IMR-90 (cell line): ENCODE data around the gene CMTM5. TPM values are rescaled to one million over a fixed set of nuclear protein-coding genes. Genes with fewer than 3 reads are reported as not detected.

Experiments
- ATAC-seq: fragments of 200-7000 bp; cut with Tn5 transposase; 2 replicates; pipeline ENCODE4 v1.9.1; 2020; ENCODE audit warnings: low read depth, mild to moderate bottlenecking, moderate library complexity
- BruUV-seq: library from RNA; stranded (reverse); fragments of 400-500 nt; replicated peaks from 2 replicates; lab custom pipeline; 2021; lab: Mats Ljungman, UMichigan
- CTCF ChIA-PET: fragments of 300-600 bp; formaldehyde crosslinking; extraction: SDS; loops from one replicate; lab custom pipeline; 2021; ENCODE audit warnings: antibody characterized with exemption; lab: Yijun Ruan, JAX
- POLR2A ChIA-PET: fragments of 300-600 bp; sonication (Branson Sonifier 250); formaldehyde crosslinking; loops from one replicate; lab custom pipeline; 2022; ENCODE audit warnings: antibody characterized with exemption; ENCODE audit not compliant: unreplicated experiment; lab: Charles Lee
- DNase-seq: peaks from one replicate; pipeline ENCODE4 v3.0.0; 2013
- H2AFZ ChIP-seq: replicated peaks from 2 replicates; pipeline ENCODE3; 2013; ENCODE audit warnings: low read length, mild to moderate bottlenecking; ENCODE audit not compliant: poor library complexity
- H2AK5ac ChIP-seq: 2 replicates; pipeline ENCODE4 v1.6.1; 2013; ENCODE audit warnings: low read depth, low read length, inconsistent platforms
- H2AK9ac ChIP-seq: replicated peaks from 2 replicates; pipeline ENCODE3; 2013; ENCODE audit warnings: mild to moderate bottlenecking, low read depth, low read length, moderate library complexity; ENCODE audit not compliant: poor library complexity
- H2BK120ac ChIP-seq: 2 replicates; pipeline ENCODE4 v1.6.1; 2013; ENCODE audit warnings: low read depth, low read length, inconsistent platforms
- H2BK15ac ChIP-seq: 3 replicates; pipeline ENCODE4 v1.6.1; 2013; ENCODE audit warnings: low read depth, low read length, inconsistent platforms
- H2BK20ac ChIP-seq: 2 replicates; pipeline ENCODE4 v1.6.1; 2013; ENCODE audit warnings: low read depth, mild to moderate bottlenecking, inconsistent platforms, low read length, moderate library complexity
- H2BK5ac ChIP-seq: 2 replicates; pipeline ENCODE4 v1.6.1; 2013; ENCODE audit warnings: mild to moderate bottlenecking, low read depth, low read length, inconsistent platforms; ENCODE audit not compliant: poor library complexity, severe bottlenecking
- H3K14ac ChIP-seq: replicated peaks from 2 replicates; pipeline ENCODE4 v1.6.1; 2013; ENCODE audit warnings: low read depth, low read length, inconsistent platforms
- H3K18ac ChIP-seq: 2 replicates; pipeline ENCODE4 v1.6.1; 2013; ENCODE audit warnings: low read depth, low read length, control low read depth
- H3K23ac ChIP-seq: 2 replicates; pipeline ENCODE4 v1.6.1; 2013; ENCODE audit warnings: low read depth, low read length, inconsistent platforms
- H3K27ac ChIP-seq: 2 replicates; pipeline ENCODE4 v1.5.1; 2013; ENCODE audit warnings: mild to moderate bottlenecking, control low read depth, low read length; ENCODE audit not compliant: insufficient read depth
- H3K27me3 ChIP-seq: 2 replicates; pipeline ENCODE4 v1.6.1; 2013; ENCODE audit warnings: low read length; ENCODE audit not compliant: control insufficient read depth, insufficient read depth
- H3K36me3 ChIP-seq: 2 replicates; pipeline ENCODE4 v1.6.1; 2013; ENCODE audit warnings: low read length, mixed read lengths; ENCODE audit not compliant: control insufficient read depth, insufficient read depth
- H3K4ac ChIP-seq: 2 replicates; pipeline ENCODE4 v1.6.1; 2013; ENCODE audit warnings: low read depth, low read length, inconsistent platforms
- H3K4me1 ChIP-seq: 2 replicates; pipeline ENCODE4 v1.6.1; 2013; ENCODE audit warnings: low read length, mixed read lengths; ENCODE audit not compliant: control insufficient read depth, insufficient read depth
- H3K4me2 ChIP-seq: 2 replicates; pipeline ENCODE4 v1.6.1; 2013; ENCODE audit warnings: low read depth, mild to moderate bottlenecking, control low read depth, low read length, moderate library complexity
- H3K4me3 ChIP-seq: 2 replicates; pipeline ENCODE4 v1.5.1; 2013; ENCODE audit warnings: low read depth, mild to moderate bottlenecking, control low read depth, low read length, moderate library complexity; ENCODE audit not compliant: insufficient read depth
- H3K56ac ChIP-seq: 2 replicates; pipeline ENCODE4 v1.6.1; 2013; ENCODE audit warnings: low read length, inconsistent platforms; ENCODE audit not compliant: insufficient read depth; ENCODE audit errors: extremely low read depth
- H3K79me1 ChIP-seq, 2 experiments: 2 replicates each; pipeline ENCODE4 v1.6.1; 2013; ENCODE audit warnings: low read length in 2 of 2, inconsistent platforms in 1 of 2, low read depth in 1 of 2
- H3K9ac ChIP-seq: 2 replicates; pipeline ENCODE4 v1.6.1; 2013; ENCODE audit warnings: low read depth, low read length, control low read depth
- H3K9me1 ChIP-seq: 2 replicates; pipeline ENCODE4 v1.6.1; 2013; ENCODE audit warnings: low read length, inconsistent platforms; ENCODE audit not compliant: insufficient read depth
- H3K9me3 ChIP-seq: 2 replicates; pipeline ENCODE4 v1.6.1; 2013; ENCODE audit warnings: low read length; ENCODE audit not compliant: control insufficient read depth, insufficient read depth
- H4K20me1 ChIP-seq: 2 replicates; pipeline ENCODE4 v1.6.1; 2013; ENCODE audit warnings: low read length, inconsistent platforms; ENCODE audit not compliant: insufficient read depth
- H4K5ac ChIP-seq: 2 replicates; pipeline ENCODE4 v1.6.1; 2013; ENCODE audit warnings: mild to moderate bottlenecking, low read depth, low read length, control low read depth
- H4K8ac ChIP-seq, 2 experiments: 2 replicates each; pipeline ENCODE4 v1.6.1; 2013; ENCODE audit warnings: low read depth in 2 of 2, low read length in 2 of 2, control low read depth in 1 of 2, inconsistent platforms in 1 of 2
- H4K91ac ChIP-seq: 2 replicates; pipeline ENCODE4 v1.6.1; 2013; ENCODE audit warnings: low read depth, low read length, inconsistent platforms; ENCODE audit not compliant: insufficient read depth
- BHLHE40 ChIP-seq: fragments of 150-350 bp; IDR thresholded peaks from 2 replicates; pipeline ENCODE4 v1.6.1; 2016; ENCODE audit warnings: mild to moderate bottlenecking, low read depth, low read length
- CEBPB ChIP-seq: IDR thresholded peaks from 2 replicates; pipeline ENCODE4 v1.6.1; 2012; ENCODE audit warnings: low read depth, low read length, improper control_type of control experiment
- CHD1 ChIP-seq: IDR thresholded peaks from 2 replicates; pipeline ENCODE4 v1.6.1; 2012; ENCODE audit warnings: low read depth, low read length, improper control_type of control experiment
- FOS ChIP-seq: fragments of 150-350 bp; IDR thresholded peaks from 2 replicates; pipeline ENCODE4 v1.6.1; 2016; ENCODE audit warnings: low read depth, low read length
- MAZ ChIP-seq: IDR thresholded peaks from 2 replicates; pipeline ENCODE4 v1.6.1; 2012; ENCODE audit warnings: low read depth, mild to moderate bottlenecking, low read length, improper control_type of control experiment, moderate library complexity, borderline replicate concordance
- MXI1 ChIP-seq: IDR thresholded peaks from 2 replicates; pipeline ENCODE4 v1.6.1; 2012; ENCODE audit warnings: low read depth, mild to moderate bottlenecking, low read length, moderate library complexity, borderline replicate concordance
- NFE2L2 ChIP-seq: fragments of 150-350 bp; IDR thresholded peaks from 2 replicates; pipeline ENCODE4 v1.6.1; 2016; ENCODE audit warnings: low read depth, mild to moderate bottlenecking, low read length
- POLR2A ChIP-seq: IDR thresholded peaks from 2 replicates; pipeline ENCODE4 v1.6.1; 2012; ENCODE audit warnings: mild to moderate bottlenecking, low read depth, low read length
- RAD21 ChIP-seq: IDR thresholded peaks from 2 replicates; pipeline ENCODE4 v1.6.1; 2012; ENCODE audit warnings: low read length, improper control_type of control experiment
- RCOR1 ChIP-seq: IDR thresholded peaks from 2 replicates; pipeline ENCODE4 v1.6.1; 2012; ENCODE audit warnings: mild to moderate bottlenecking, low read length, improper control_type of control experiment; ENCODE audit not compliant: insufficient replicate concordance
- RFX5 ChIP-seq: IDR thresholded peaks from 2 replicates; pipeline ENCODE4 v1.8.0; 2012; ENCODE audit warnings: low read depth, mild to moderate bottlenecking, low read length, moderate library complexity
- SMC3 ChIP-seq: fragments of 150-350 bp; IDR thresholded peaks from 2 replicates; pipeline ENCODE4 v1.6.1; 2016; ENCODE audit warnings: low read depth, mild to moderate bottlenecking, antibody characterized with exemption, low read length, moderate library complexity
- USF2 ChIP-seq: fragments of 150-350 bp; IDR thresholded peaks from 2 replicates; pipeline ENCODE4 v1.6.1; 2017; ENCODE audit warnings: mild to moderate bottlenecking, antibody characterized with exemption, low read length, low read depth
- WGBS, 2 experiments: methylation state at CpG; one replicate each; pipeline versions ENCODE4 v1.1.5 to v1.1.7; 2013; ENCODE audit warnings: missing lambda C conversion rate in 2 of 2; ENCODE audit not compliant: insufficient read length in 1 of 2; ENCODE audit errors: extremely low coverage in 2 of 2; 5-methylcytosine and 5-hydroxymethylcytosine counted together
- dilution Hi-C: fragments of 300-500 bp; cut with HindIII; formaldehyde crosslinking; loops from one replicate; pipeline ENCODE4 v1.14.3; 2018; ENCODE audit warnings: low sequenced_read_pairs; ENCODE audit not compliant: unreplicated experiment
- in situ Hi-C: fragments of 300-500 bp; cut with MboI; formaldehyde crosslinking; loops from 3 replicates; pipeline ENCODE4 v1.14.3; 2019; ENCODE audit warnings: low sequenced_read_pairs, inconsistent platforms, mixed read lengths
- intact Hi-C: fragments of 100-400 bp; cut with micrococcal nuclease; formaldehyde crosslinking; loops from 2 replicates; pipeline ENCODE4 v1.10.0; 2022
- polyA plus RNA-seq, 3 experiments: library from polyadenylated mRNA; depleted of rRNA; stranded (reverse); fragments of >200 nt; gene quantifications; 2 replicates each; pipeline ENCODE4 v1.2.3, GENCODE V29; 2012; ENCODE audit warnings: low replicate concordance in 1 of 3
- total RNA-seq: library from RNA; depleted of rRNA; stranded (reverse); fragments of >200 nt; gene quantifications from 2 replicates; pipeline ENCODE4 v1.2.3, GENCODE V29; 2012
- TF ChIP-seq, protein P1 (sequence below): conservative IDR thresholded peaks from 2 replicates; pipeline ENCODE4 v1.5.1; 2012; ENCODE audit warnings: mild to moderate bottlenecking, low read depth, low read length, improper control_type of control experiment
- TF ChIP-seq, protein P2 (sequence below): fragments of 150-350 bp; IDR thresholded peaks from 2 replicates; pipeline ENCODE4 v1.6.1; 2016; ENCODE audit warnings: low read depth, mild to moderate bottlenecking, low read length, moderate library complexity, borderline replicate concordance

Gene CMTM5
- total and polyA plus RNA-seq, 2 of the 4 experiments (the other 2 are of a cell fraction), result 0.07 TPM; not detected in 1

DNA sequence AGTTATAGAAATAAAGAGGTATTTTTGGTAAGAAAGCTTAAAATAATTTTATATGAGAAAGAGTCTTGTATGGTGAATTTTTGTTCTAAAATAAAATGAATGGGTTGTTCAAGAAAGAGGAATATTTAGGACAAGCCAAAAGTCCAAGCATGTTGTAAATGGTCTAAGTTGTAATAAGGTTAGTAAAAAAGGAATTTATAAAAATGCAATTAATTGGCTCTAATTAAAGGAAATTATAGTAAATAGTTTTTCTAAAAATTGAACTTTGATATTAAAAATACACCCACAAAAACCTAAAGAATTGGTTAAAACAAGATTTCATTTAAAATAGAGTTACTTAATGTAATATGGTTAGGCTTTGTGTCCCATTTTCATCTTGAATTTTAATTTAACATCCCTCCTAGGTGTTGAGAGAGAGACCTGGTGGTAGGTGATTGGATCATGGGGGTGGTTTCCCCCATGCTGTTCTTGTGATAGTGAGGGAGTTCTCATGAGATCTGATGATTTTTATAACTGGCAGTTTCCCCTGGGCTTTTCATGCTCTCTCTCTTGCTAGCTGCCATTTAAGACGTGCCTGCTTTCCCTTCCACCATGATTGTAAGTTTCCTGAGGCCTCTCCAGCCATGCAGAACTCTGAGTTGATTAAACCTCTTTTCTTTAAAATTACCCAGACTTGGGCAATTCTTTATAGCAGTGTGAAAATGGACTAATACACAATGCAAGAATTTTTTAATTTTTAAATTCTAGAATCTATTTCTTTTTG, 37.2 kb upstream of the CMTM5 start:
- no peak overlapping the region for H4K5ac ChIP-seq
- no peak overlapping the region for H4K8ac ChIP-seq
- CTCF ChIA-PET, result interaction anchor here (0.8 kb wide), 1 partner anchor 13 kb away, joined by 3 read pairs; the partner anchor contains the start of gene SLC22A17
- no peak overlapping the region for H2BK120ac ChIP-seq
- BruUV-seq, result no TSS peak
- H2BK15ac ChIP-seq, result no peak overlapping the region
- H2AFZ ChIP-seq, result no peak overlapping the region
- no peaks in the 10 kb centered on the region for H4K20me1 ChIP-seq
- no peak overlapping the region for H3K56ac ChIP-seq
- DNase-seq (no peak), ATAC-seq (no peak)
- intact Hi-C loops, result loop anchor here (5.0 kb wide), 1 partner anchor 982 kb away; no protein-coding TSS in a partner anchor
- H3K23ac ChIP-seq, result no peak overlapping the region
- POLR2A ChIA-PET, result no interaction called here
- H3K36me3 ChIP-seq, result no peaks in the 10 kb centered on the region
- peaks cover 1% of the 10 kb centered on the region; the same call in 1 of the 2 replicates for H3K9me3 ChIP-seq
- H3K27me3 ChIP-seq, result peaks cover 2% of the 10 kb centered on the region
- WGBS, 2 experiments, result no CpG with 5 or more reads among the region's 1 CpG
- no peaks in the 10 kb centered on the region for H3K4me1 ChIP-seq
- H3K79me1 ChIP-seq, result no peaks in the 10 kb centered on the region
- no peak overlapping the region for H3K4ac ChIP-seq
- H2BK5ac ChIP-seq, result no peak overlapping the region
- H3K9me1 ChIP-seq, result no peaks in the 10 kb centered on the region
- no peak overlapping the region for H3K4me3 ChIP-seq
- no peak overlapping the region for H2AK9ac ChIP-seq
- H3K27ac ChIP-seq, result no peak overlapping the region
- no peak overlapping the region for H4K91ac ChIP-seq
- dilution Hi-C loops, result no loop called here
- H2AK5ac ChIP-seq, result no peak overlapping the region
- in situ Hi-C loops, result no loop called here
- H2BK20ac ChIP-seq, result no peak overlapping the region
- H3K14ac ChIP-seq, result no peak overlapping the region
- H3K4me2 ChIP-seq, result no peak overlapping the region
- H3K18ac ChIP-seq, result no peak overlapping the region
- H3K9ac ChIP-seq, result no peak overlapping the region
- TF ChIP-seq, protein P1, sequence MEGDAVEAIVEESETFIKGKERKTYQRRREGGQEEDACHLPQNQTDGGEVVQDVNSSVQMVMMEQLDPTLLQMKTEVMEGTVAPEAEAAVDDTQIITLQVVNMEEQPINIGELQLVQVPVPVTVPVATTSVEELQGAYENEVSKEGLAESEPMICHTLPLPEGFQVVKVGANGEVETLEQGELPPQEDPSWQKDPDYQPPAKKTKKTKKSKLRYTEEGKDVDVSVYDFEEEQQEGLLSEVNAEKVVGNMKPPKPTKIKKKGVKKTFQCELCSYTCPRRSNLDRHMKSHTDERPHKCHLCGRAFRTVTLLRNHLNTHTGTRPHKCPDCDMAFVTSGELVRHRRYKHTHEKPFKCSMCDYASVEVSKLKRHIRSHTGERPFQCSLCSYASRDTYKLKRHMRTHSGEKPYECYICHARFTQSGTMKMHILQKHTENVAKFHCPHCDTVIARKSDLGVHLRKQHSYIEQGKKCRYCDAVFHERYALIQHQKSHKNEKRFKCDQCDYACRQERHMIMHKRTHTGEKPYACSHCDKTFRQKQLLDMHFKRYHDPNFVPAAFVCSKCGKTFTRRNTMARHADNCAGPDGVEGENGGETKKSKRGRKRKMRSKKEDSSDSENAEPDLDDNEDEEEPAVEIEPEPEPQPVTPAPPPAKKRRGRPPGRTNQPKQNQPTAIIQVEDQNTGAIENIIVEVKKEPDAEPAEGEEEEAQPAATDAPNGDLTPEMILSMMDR, result no peak
- TF ChIP-seq POLR2A, result no peak
- TF ChIP-seq NFE2L2, result no peak
- TF ChIP-seq BHLHE40, result no peak
- no peak for TF ChIP-seq USF2
- TF ChIP-seq CEBPB, result no peak
- TF ChIP-seq RCOR1, result no peak
- no peak for TF ChIP-seq SMC3
- no peak for TF ChIP-seq FOS
- TF ChIP-seq, protein P2, sequence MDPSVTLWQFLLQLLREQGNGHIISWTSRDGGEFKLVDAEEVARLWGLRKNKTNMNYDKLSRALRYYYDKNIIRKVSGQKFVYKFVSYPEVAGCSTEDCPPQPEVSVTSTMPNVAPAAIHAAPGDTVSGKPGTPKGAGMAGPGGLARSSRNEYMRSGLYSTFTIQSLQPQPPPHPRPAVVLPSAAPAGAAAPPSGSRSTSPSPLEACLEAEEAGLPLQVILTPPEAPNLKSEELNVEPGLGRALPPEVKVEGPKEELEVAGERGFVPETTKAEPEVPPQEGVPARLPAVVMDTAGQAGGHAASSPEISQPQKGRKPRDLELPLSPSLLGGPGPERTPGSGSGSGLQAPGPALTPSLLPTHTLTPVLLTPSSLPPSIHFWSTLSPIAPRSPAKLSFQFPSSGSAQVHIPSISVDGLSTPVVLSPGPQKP, result no peak
- TF ChIP-seq RFX5, result no peak
- no peak for TF ChIP-seq MXI1
- no peak for TF ChIP-seq MAZ
- TF ChIP-seq RAD21, result no peak
- no peak for TF ChIP-seq CHD1
